ENCODE results near the gene SCARB1.
"Not testable (repeated sequence)": the region's sequence is repeated elsewhere in the genome, so short reads cannot be mapped to it uniquely, and the experiment has no call there.

SCARB1 gene

GRCh38 chr12:124902916-124903315 lies 39.3 kb upstream of the SCARB1 start:
- TF ChIP-seq CTCF (conservative IDR thresholded peaks at IDR 0.05), result no peak
- H3K27ac ChIP-seq, result no peak overlapping the region

GRCh38 chr12:124901003-124901402 lies 37.3 kb upstream of the SCARB1 start:
- H3K27ac ChIP-seq, result no peak overlapping the region

GRCh38 chr12:124900345-124900795 lies 36.7 kb upstream of the SCARB1 start:
- H3K27ac ChIP-seq, result not testable (repeated sequence)

More at GRCh38 chr12:124901003-124901402, 37.3 kb upstream of the SCARB1 start:
- TF ChIP-seq CTCF (conservative IDR thresholded peaks at IDR 0.05), result no peak

- H3K27ac ChIP-seq, result no peak overlapping the region
Measured at GRCh38 chr12:124898923-124899294, 35.2 kb upstream of the SCARB1 start.

GRCh38 chr12:124898200-124898922 lies 34.7 kb upstream of the SCARB1 start:
- H3K27ac ChIP-seq, result no peak overlapping the region
- TF ChIP-seq CTCF (conservative IDR thresholded peaks at IDR 0.05), result peak; percentile 69

More at GRCh38 chr12:124898923-124899294, 35.2 kb upstream of the SCARB1 start:
- TF ChIP-seq CTCF (conservative IDR thresholded peaks at IDR 0.05), result no peak

- no peak overlapping the region for H3K27ac ChIP-seq
Measured at GRCh38 chr12:124896461-124896860, 32.8 kb upstream of the SCARB1 start.

GRCh38 chr12:124893792-124894516 lies 30.3 kb upstream of the SCARB1 start:
- TF ChIP-seq CTCF (conservative IDR thresholded peaks at IDR 0.05), result no peak
- H3K27ac ChIP-seq, result no peak overlapping the region

More at GRCh38 chr12:124896461-124896860, 32.8 kb upstream of the SCARB1 start:
- TF ChIP-seq CTCF (conservative IDR thresholded peaks at IDR 0.05), result no peak

- TF ChIP-seq CTCF (conservative IDR thresholded peaks at IDR 0.05), result no peak
- H3K27ac ChIP-seq, result no peak overlapping the region
Measured at GRCh38 chr12:124888260-124888659, 24.6 kb upstream of the SCARB1 start.

GRCh38 chr12:124887766-124888165 lies 24.1 kb upstream of the SCARB1 start:
- not testable (repeated sequence) for H3K27ac ChIP-seq
